SK-N-SH treated with all-trans-retinoic acid at 6 μM for 48 hours (cell line): ENCODE data around the gene NPFF.

Source experiments
- ATAC-seq: fragments of 200-7000 bp; cut with Tn5 transposase; 3 replicates; pipeline ENCODE4 v1.9.1; 2020; ENCODE audit warnings: mild to moderate bottlenecking, moderate library complexity
- ARNTL ChIP-seq: fragments of 450-650 bp; formaldehyde crosslinking; IDR thresholded peaks from 2 replicates; pipeline ENCODE4 v1.5.0; 2020; ENCODE audit warnings: low read depth, mild to moderate bottlenecking, moderate library complexity, borderline replicate concordance
- CSDC2 ChIP-seq: fragments of 250-450 bp; sonication (Bioruptor Pico); IDR thresholded peaks from 2 replicates; pipeline ENCODE4 v1.5.0; 2020; ENCODE audit warnings: mild to moderate bottlenecking, moderate library complexity
- CSRNP3 ChIP-seq: fragments of 250-450 bp; sonication (Bioruptor Pico); IDR thresholded peaks from 2 replicates; pipeline ENCODE4 v1.5.1; 2021; ENCODE audit warnings: mild to moderate bottlenecking, moderate library complexity
- ESRRG ChIP-seq: fragments of 250-450 bp; sonication (Bioruptor Pico); IDR thresholded peaks from 2 replicates; pipeline ENCODE4 v1.6.1; 2021; ENCODE audit warnings: mild to moderate bottlenecking
- GLIS3 ChIP-seq: fragments of 250-450 bp; sonication (Bioruptor Pico); IDR thresholded peaks from 2 replicates; pipeline ENCODE4 v1.5.0; 2020; ENCODE audit warnings: mild to moderate bottlenecking, moderate library complexity
- ISL1 ChIP-seq: fragments of 250-450 bp; sonication (Bioruptor Pico); IDR thresholded peaks from 2 replicates; pipeline ENCODE4 v2.1.2; 2022; ENCODE audit warnings: mild to moderate bottlenecking, moderate library complexity
- OSR1 ChIP-seq: fragments of 250-450 bp; sonication (Bioruptor Pico); IDR thresholded peaks from 2 replicates; pipeline ENCODE4 v1.8.0; 2022; ENCODE audit warnings: moderate library complexity, mild to moderate bottlenecking, inconsistent platforms
- PATZ1 ChIP-seq: fragments of 250-450 bp; sonication (Bioruptor Pico); IDR thresholded peaks from 2 replicates; pipeline ENCODE4 v1.8.0; 2020; ENCODE audit warnings: mild to moderate bottlenecking, moderate library complexity, borderline replicate concordance
- PPARA ChIP-seq: fragments of 250-450 bp; sonication (Bioruptor Pico); IDR thresholded peaks from 2 replicates; pipeline ENCODE4 v1.5.0; 2020; ENCODE audit warnings: mild to moderate bottlenecking, borderline replicate concordance
- RARB ChIP-seq: fragments of 250-450 bp; sonication (Bioruptor Pico); IDR thresholded peaks from 2 replicates; pipeline ENCODE4 v1.8.0; 2021; ENCODE audit warnings: mild to moderate bottlenecking, moderate library complexity
- SNAI2 ChIP-seq: fragments of 250-450 bp; sonication (Bioruptor Pico); IDR thresholded peaks from 2 replicates; pipeline ENCODE4 v1.5.0; 2020; ENCODE audit warnings: mild to moderate bottlenecking, moderate library complexity
- TCF4 ChIP-seq: fragments of 250-450 bp; sonication (Bioruptor Pico); IDR thresholded peaks from 2 replicates; pipeline ENCODE4 v1.8.0; 2021; ENCODE audit warnings: mild to moderate bottlenecking, moderate library complexity, borderline replicate concordance
- TOX ChIP-seq: fragments of 250-450 bp; sonication (Bioruptor Pico); IDR thresholded peaks from 2 replicates; pipeline ENCODE4 v1.8.0; 2021; ENCODE audit warnings: mild to moderate bottlenecking, moderate library complexity, borderline replicate concordance
- TSHZ2 ChIP-seq: fragments of 250-450 bp; sonication (Bioruptor Pico); IDR thresholded peaks from 2 replicates; pipeline ENCODE4 v1.5.0; 2020; ENCODE audit warnings: mild to moderate bottlenecking, moderate library complexity
- ZC3H10 ChIP-seq: fragments of 250-450 bp; sonication (Bioruptor Pico); IDR thresholded peaks from 2 replicates; pipeline ENCODE4 v1.5.1; 2021; ENCODE audit warnings: mild to moderate bottlenecking, moderate library complexity
- ZNF565 ChIP-seq: fragments of 450-650 bp; formaldehyde crosslinking; conservative IDR thresholded peaks from 2 replicates; pipeline ENCODE4 v1.5.0; 2020; ENCODE audit warnings: low read depth, mild to moderate bottlenecking, moderate library complexity
- ZNF70 ChIP-seq: fragments of 450-650 bp; formaldehyde crosslinking; IDR thresholded peaks from 2 replicates; pipeline ENCODE4 v1.5.0; 2020; ENCODE audit warnings: mild to moderate bottlenecking, moderate library complexity
- ZNF8 ChIP-seq: fragments of 450-650 bp; formaldehyde crosslinking; IDR thresholded peaks from 2 replicates; pipeline ENCODE4 v1.5.0; 2020; ENCODE audit warnings: mild to moderate bottlenecking, moderate library complexity

Gene NPFF

GRCh38 chr12:53510181-53510812 is 3.0 kb upstream of the NPFF start:
- TF ChIP-seq ZNF565 = no peak
- TF ChIP-seq ESRRG (CRISPR knock-in tag) = no peak
- no peak for TF ChIP-seq SNAI2
- no peak for TF ChIP-seq OSR1 (CRISPR knock-in tag)
- TF ChIP-seq TSHZ2 (CRISPR knock-in tag) = no peak
- TF ChIP-seq CSDC2 (CRISPR knock-in tag) = no peak
- TF ChIP-seq TCF4 (CRISPR knock-in tag) = no peak
- TF ChIP-seq ISL1 = no peak
- no peak for TF ChIP-seq PPARA (CRISPR knock-in tag)
- TF ChIP-seq PATZ1 (CRISPR knock-in tag) = no peak
- TF ChIP-seq ZC3H10 = no peak
- TF ChIP-seq CSRNP3 = no peak
- TF ChIP-seq ZNF70 (CRISPR knock-in tag) = no peak
- no peak for TF ChIP-seq GLIS3
- no peak for TF ChIP-seq ZNF8 (CRISPR knock-in tag)
- no peak for TF ChIP-seq TOX
- no peak for TF ChIP-seq ARNTL (CRISPR knock-in tag)
- no peak for TF ChIP-seq RARB (CRISPR knock-in tag)
- ATAC-seq = no peak

- TF ChIP-seq ZNF8 (CRISPR knock-in tag) (no peak), ZNF565 (no peak), PPARA (CRISPR knock-in tag) (no peak), RARB (CRISPR knock-in tag) (no peak), ARNTL (CRISPR knock-in tag) (no peak), PATZ1 (CRISPR knock-in tag) (no peak), CSDC2 (CRISPR knock-in tag) (no peak), CSRNP3 (no peak), TSHZ2 (CRISPR knock-in tag) (no peak)
- TF ChIP-seq, all 23 proteins: peak for 0
- peak; percentile 95 for ATAC-seq
Measured at GRCh38 chr12:53508534-53509170, 1.4 kb upstream of the NPFF start.
